HUES64 (cell line): ENCODE measurements around the gene ZBTB8A.
"Not testable (repeated sequence)": the region's sequence is repeated elsewhere in the genome, so short reads cannot be mapped to it uniquely, and the experiment has no call there.

Experiments used
- H3K27ac ChIP-seq: 2 replicates; pipeline ENCODE4 v1.7.0; 2013; ENCODE audit warnings: low read depth, low read length, inconsistent platforms
- H3K27me3 ChIP-seq: 2 replicates; pipeline ENCODE4 v1.6.1; 2013; ENCODE audit warnings: mild to moderate bottlenecking, low read length; ENCODE audit not compliant: insufficient read depth
- H3K36me3 ChIP-seq: 2 replicates; pipeline ENCODE4 v1.6.1; 2013; ENCODE audit warnings: mild to moderate bottlenecking, low read length; ENCODE audit not compliant: insufficient read depth
- H3K4me1 ChIP-seq: 2 replicates; pipeline ENCODE4 v1.6.1; 2013; ENCODE audit warnings: mild to moderate bottlenecking, low read length, moderate library complexity; ENCODE audit not compliant: insufficient read depth
- H3K4me3 ChIP-seq: 2 replicates; pipeline ENCODE4 v1.5.1; 2013; ENCODE audit warnings: mild to moderate bottlenecking, low read length, moderate library complexity
- H3K9ac ChIP-seq: 2 replicates; pipeline ENCODE4 v1.6.1; 2013; ENCODE audit warnings: mild to moderate bottlenecking, low read depth, low read length
- H3K9me3 ChIP-seq: 2 replicates; pipeline ENCODE4 v1.6.1; 2013; ENCODE audit warnings: low read depth, low read length; ENCODE audit not compliant: insufficient read depth
- WGBS: fragments of 150-250, 120-280 bp; methylation state at CpG from one replicate; pipeline ENCODE4 v1.1.7; 2013; ENCODE audit warnings: missing lambda C conversion rate; 5-methylcytosine and 5-hydroxymethylcytosine counted together

Gene ZBTB8A

DNA sequence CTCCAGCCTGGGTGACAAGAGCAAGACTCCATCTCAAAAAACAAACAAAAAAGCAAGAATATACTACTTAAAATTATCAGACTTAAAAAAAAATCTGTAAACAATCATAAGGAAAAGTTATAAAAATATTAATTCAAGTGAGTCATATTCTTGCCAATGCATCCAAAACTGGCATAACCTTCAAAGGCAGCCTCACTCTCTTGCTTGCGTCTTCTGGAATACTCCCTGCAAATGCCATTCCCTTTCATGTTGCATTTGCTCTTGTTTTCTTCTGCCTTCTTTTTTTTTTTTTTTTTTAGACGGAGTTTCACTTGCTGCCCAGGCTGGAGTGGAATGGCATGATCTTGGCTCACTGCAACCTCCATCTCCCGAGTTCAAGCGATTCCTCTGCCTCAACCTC is 32.2 kb upstream of the ZBTB8A start:
- Histone ChIP-seq H3K4me1 (no peaks in the 10 kb centered on the region), H3K27ac (no peak overlapping the region), H3K9ac (no peak overlapping the region), H3K4me3 (no peak overlapping the region), H3K36me3 (no peaks in the 10 kb centered on the region), H3K9me3 (no peaks in the 10 kb centered on the region), H3K27me3 (no peaks in the 10 kb centered on the region)
- 89% methylated on average over 4 of the region's 4 CpGs for WGBS

DNA sequence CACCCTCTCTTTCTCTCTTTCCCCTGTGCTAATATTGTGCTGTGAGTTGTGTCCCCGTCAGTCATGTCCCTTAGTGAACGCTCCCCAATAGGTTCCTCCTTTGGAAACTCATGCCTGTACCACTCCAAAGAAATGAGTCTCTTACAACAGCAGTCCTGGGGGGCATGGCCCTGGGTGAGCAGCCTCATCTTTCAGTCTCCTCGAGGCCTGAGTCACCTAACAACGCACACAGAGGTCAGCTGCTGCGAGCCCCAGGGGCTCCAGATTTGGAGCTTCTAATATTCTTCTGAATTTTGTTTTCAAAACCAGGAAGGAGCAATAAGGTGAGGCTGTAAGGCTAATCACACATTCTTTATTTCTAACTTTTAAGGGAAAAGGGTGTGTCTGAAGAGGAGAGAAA is 30.5 kb upstream of the ZBTB8A start:
- Histone ChIP-seq H3K27me3 (no peaks in the 10 kb centered on the region), H3K4me1 (no peaks in the 10 kb centered on the region), H3K4me3 (no peak overlapping the region), H3K9ac (no peak overlapping the region), H3K9me3 (no peaks in the 10 kb centered on the region), H3K27ac (no peak overlapping the region), H3K36me3 (no peaks in the 10 kb centered on the region)
- 90% methylated on average over 5 of the region's 5 CpGs for WGBS

GRCh38 chr1:32509939-32510338 is 29.3 kb upstream of the ZBTB8A start:
- Histone ChIP-seq H3K27ac (no peak overlapping the region), H3K36me3 (no peaks in the 10 kb centered on the region), H3K4me1 (no peaks in the 10 kb centered on the region), H3K27me3 (no peaks in the 10 kb centered on the region), H3K4me3 (no peak overlapping the region), H3K9ac (no peak overlapping the region), H3K9me3 (no peaks in the 10 kb centered on the region)
- WGBS = 96% methylated on average over 1 of the region's 1 CpG

DNA sequence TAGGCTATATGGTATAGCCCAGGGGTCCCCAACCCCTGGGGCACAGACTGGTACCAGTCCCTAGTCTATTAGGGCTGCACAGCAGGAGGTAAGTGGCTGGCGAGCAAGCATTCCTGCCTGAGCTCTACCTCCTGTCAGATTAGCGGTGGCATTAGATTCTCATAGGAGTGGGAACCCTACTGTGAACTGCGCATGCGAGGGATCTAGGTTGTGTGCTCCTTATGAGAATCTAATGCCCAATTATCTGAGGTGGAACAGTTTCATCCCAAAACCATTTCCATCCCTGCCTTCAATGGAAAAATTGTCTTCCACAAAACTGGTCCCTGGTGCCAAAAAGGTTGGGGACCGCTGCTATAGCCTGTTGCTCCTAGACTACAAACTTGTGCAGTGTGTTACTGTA is 22.8 kb upstream of the ZBTB8A start:
- no peak overlapping the region for H3K9ac ChIP-seq
- H3K9me3 ChIP-seq = no peaks in the 10 kb centered on the region
- WGBS = 82% methylated on average over 5 of the region's 5 CpGs
- H3K4me1 ChIP-seq = no peaks in the 10 kb centered on the region
- no peaks in the 10 kb centered on the region for H3K36me3 ChIP-seq
- H3K27me3 ChIP-seq = no peaks in the 10 kb centered on the region
- H3K27ac ChIP-seq = no peak overlapping the region
- H3K4me3 ChIP-seq = no peak overlapping the region

GRCh38 chr1:32518976-32519375 is 20.3 kb upstream of the ZBTB8A start:
- Histone ChIP-seq H3K27me3 (no peaks in the 10 kb centered on the region), H3K4me3 (no peak overlapping the region), H3K9me3 (no peaks in the 10 kb centered on the region), H3K9ac (no peak overlapping the region), H3K27ac (no peak overlapping the region), H3K4me1 (no peaks in the 10 kb centered on the region), H3K36me3 (no peaks in the 10 kb centered on the region)
- WGBS = 92% methylated on average over 4 of the region's 4 CpGs

DNA sequence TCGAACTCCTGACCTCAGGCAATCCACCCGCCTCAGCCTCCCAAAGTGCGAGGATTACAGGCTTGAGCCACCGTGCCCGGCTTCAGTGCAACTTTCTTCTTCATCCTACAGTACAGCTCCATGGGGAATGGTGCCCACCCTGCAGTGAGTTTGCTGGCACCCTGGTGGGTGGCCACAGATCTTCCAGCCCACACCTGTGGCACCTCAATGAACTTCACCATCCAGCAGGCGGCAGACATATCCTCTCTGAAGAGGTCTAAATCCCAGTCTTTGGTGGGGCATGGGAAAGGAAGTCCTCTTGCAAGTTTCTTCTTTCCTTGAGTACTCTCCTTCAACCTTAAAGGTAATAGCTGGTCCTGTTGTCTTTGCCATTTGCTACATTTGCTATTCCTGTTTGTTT is 18.1 kb upstream of the ZBTB8A start:
- Histone ChIP-seq H3K36me3 (no peaks in the 10 kb centered on the region), H3K4me3 (no peak overlapping the region), H3K9ac (no peak overlapping the region), H3K27me3 (no peaks in the 10 kb centered on the region), H3K4me1 (no peaks in the 10 kb centered on the region), H3K27ac (no peak overlapping the region), H3K9me3 (no peaks in the 10 kb centered on the region)
- WGBS = 89% methylated on average over 6 of the region's 6 CpGs

- no peaks in the 10 kb centered on the region for H3K27me3 ChIP-seq
- H3K9me3 ChIP-seq = no peaks in the 10 kb centered on the region
- no peaks in the 10 kb centered on the region for H3K36me3 ChIP-seq
- H3K4me3 ChIP-seq = no peak overlapping the region
- no peaks in the 10 kb centered on the region for H3K4me1 ChIP-seq
- WGBS = 81% methylated on average over 3 of the region's 3 CpGs
- no peak overlapping the region for H3K9ac ChIP-seq
- H3K27ac ChIP-seq = no peak overlapping the region
These were observed 14.2 kb upstream of the ZBTB8A start for GRCh38 chr1:32525053-32525452.

- Histone ChIP-seq H3K36me3 (no peaks in the 10 kb centered on the region), H3K27me3 (no peaks in the 10 kb centered on the region), H3K9me3 (no peaks in the 10 kb centered on the region), H3K4me3 (no peak overlapping the region), H3K27ac (no peak overlapping the region), H3K9ac (no peak overlapping the region), H3K4me1 (no peaks in the 10 kb centered on the region)
- 95% methylated on average over 9 of the region's 9 CpGs for WGBS
These were observed 13.4 kb upstream of the ZBTB8A start for GRCh38 chr1:32525661-32526444.

- H3K4me1 ChIP-seq, H3K9ac ChIP-seq, H3K4me3 ChIP-seq, H3K9me3 ChIP-seq, H3K27ac ChIP-seq, H3K27me3 ChIP-seq, H3K36me3 ChIP-seq: not testable (repeated sequence)
- WGBS = 95% methylated on average over 10 of the region's 10 CpGs
These were observed 10.7 kb upstream of the ZBTB8A start for GRCh38 chr1:32528550-32528949.

DNA sequence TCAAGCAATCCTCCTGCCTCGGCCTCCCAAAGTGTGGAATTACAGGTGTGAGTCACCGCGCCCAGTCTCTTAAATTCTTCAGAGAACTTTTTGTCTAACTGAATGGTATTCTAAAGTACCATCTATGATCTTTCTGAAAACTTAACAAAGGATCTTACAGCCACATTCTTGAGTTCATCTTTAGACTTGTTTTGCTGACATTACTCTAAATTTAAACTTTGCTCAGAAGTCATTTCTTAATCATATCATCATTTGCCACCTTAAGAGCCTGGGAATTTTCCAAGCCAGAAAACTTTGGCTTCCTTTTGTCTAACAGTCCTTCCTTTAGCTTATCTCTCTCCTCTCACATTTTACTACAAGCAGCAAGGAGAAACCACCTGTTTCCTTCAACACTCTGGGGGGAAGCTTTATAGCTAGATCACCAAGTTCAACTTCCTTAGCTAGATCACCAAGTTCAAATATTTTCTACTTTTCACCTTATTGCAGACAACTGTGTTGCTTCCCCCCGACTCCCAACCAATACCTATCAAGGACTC is 5.4 kb upstream of the ZBTB8A start:
- no peaks in the 10 kb centered on the region; the same call in 1 of the 2 replicates for H3K4me1 ChIP-seq
- H3K9me3 ChIP-seq = no peaks in the 10 kb centered on the region
- 94% methylated on average over 4 of the region's 4 CpGs for WGBS
- no peak overlapping the region for H3K27ac ChIP-seq
- H3K9ac ChIP-seq = no peak overlapping the region
- H3K4me3 ChIP-seq = no peak overlapping the region
- H3K36me3 ChIP-seq = no peaks in the 10 kb centered on the region
- H3K27me3 ChIP-seq = peaks cover 8% of the 10 kb centered on the region; the same call in 1 of the 2 replicates

GRCh38 chr1:32536117-32536516 is 3.1 kb upstream of the ZBTB8A start:
- Histone ChIP-seq H3K4me1 (peaks cover 6% of the 10 kb centered on the region; the same call in 1 of the 2 replicates), H3K27me3 (peaks cover 9% of the 10 kb centered on the region; the same call in 1 of the 2 replicates), H3K9ac (no peak overlapping the region), H3K36me3 (no peaks in the 10 kb centered on the region), H3K9me3 (no peaks in the 10 kb centered on the region), H3K4me3 (no peak overlapping the region), H3K27ac (no peak overlapping the region)
- WGBS = 98% methylated on average over 2 of the region's 4 CpGs
